GM21381 (cell line): ENCODE results near the gene OSBPL5.
"Not testable (repeated sequence)": the region's sequence is repeated elsewhere in the genome, so short reads cannot be mapped to it uniquely, and the experiment has no call there.

Experiments used
- ATAC-seq: cut with Tn5 transposase; IDR thresholded peaks from one replicate; pipeline ENCODE4 v1.9.1; 2021; ENCODE audit warnings: mild to moderate bottlenecking, moderate library complexity; ENCODE audit not compliant: unreplicated experiment

Gene OSBPL5

GRCh38 chr11:3089236-3090061 lies 75.7 kb downstream of the OSBPL5 start:
- no peak for ATAC-seq

GRCh38 chr11:3088806-3089205 lies 76.3 kb downstream of the OSBPL5 start:
- no peak for ATAC-seq

- ATAC-seq = no peak
These were observed 77.0 kb downstream of the OSBPL5 start for GRCh38 chr11:3087821-3088800.

GRCh38 chr11:3087373-3087772 lies 77.7 kb downstream of the OSBPL5 start:
- ATAC-seq = no peak

- ATAC-seq = no peak
These were observed 78.4 kb downstream of the OSBPL5 start for GRCh38 chr11:3086671-3087150.

GRCh38 chr11:3086114-3086513 lies 79.0 kb downstream of the OSBPL5 start:
- ATAC-seq = no peak

GRCh38 chr11:3085052-3085451 lies 80.1 kb downstream of the OSBPL5 start:
- ATAC-seq = no peak

GRCh38 chr11:3083321-3083720 lies 81.8 kb downstream of the OSBPL5 start:
- no peak for ATAC-seq

GRCh38 chr11:3081386-3081751 lies 83.7 kb downstream of the OSBPL5 start:
- ATAC-seq = no peak

- ATAC-seq = no peak
These were observed 84.3 kb downstream of the OSBPL5 start for GRCh38 chr11:3080733-3081385.

GRCh38 chr11:3080104-3080503 lies 85.0 kb downstream of the OSBPL5 start:
- ATAC-seq = no peak

- no peak for ATAC-seq
These were observed 87.2 kb downstream of the OSBPL5 start for GRCh38 chr11:3077846-3078440.

GRCh38 chr11:3077189-3077836 lies 87.8 kb downstream of the OSBPL5 start:
- ATAC-seq = no peak

- no peak for ATAC-seq
These were observed 90.1 kb downstream of the OSBPL5 start for GRCh38 chr11:3074912-3075589.

- no peak for ATAC-seq
These were observed 92.1 kb downstream of the OSBPL5 start for GRCh38 chr11:3073029-3073435.

- no peak for ATAC-seq
These were observed 95.7 kb downstream of the OSBPL5 start for GRCh38 chr11:3069425-3069824.

GRCh38 chr11:3066308-3066707 lies 98.8 kb downstream of the OSBPL5 start:
- ATAC-seq = not testable (repeated sequence)

GRCh38 chr11:3064709-3065108 lies 100.4 kb downstream of the OSBPL5 start:
- not testable (repeated sequence) for ATAC-seq

GRCh38 chr11:3063876-3064275 lies 101.2 kb downstream of the OSBPL5 start:
- not testable (repeated sequence) for ATAC-seq

- ATAC-seq = not testable (repeated sequence)
These were observed 101.7 kb downstream of the OSBPL5 start for GRCh38 chr11:3063432-3063831.
